K562 (cell line): ENCODE data around the gene VTI1B. TPM values are rescaled to one million over a fixed set of nuclear protein-coding genes. Genes with fewer than 3 reads are reported as not detected.

Experiments
- CBX1 ChIP-seq: sonication (generic); IDR thresholded peaks from 2 replicates; pipeline ENCODE4 v1.6.1; 2016; ENCODE audit warnings: antibody characterized with exemption, low read depth, mild to moderate bottlenecking
- CEBPB ChIP-seq: fragments of 450-650 bp; IDR thresholded peaks from 2 replicates; pipeline ENCODE4 v1.6.1; 2016; ENCODE audit warnings: missing genetic modification characterization, missing compliant biosample characterization
- E2F6 ChIP-seq, 2 experiments: IDR thresholded peaks; 2 replicates each; pipeline ENCODE4 v1.6.1; 2011; ENCODE audit warnings: borderline replicate concordance in 1 of 2, control low read depth in 1 of 2, low read depth in 1 of 2, low read length in 1 of 2, mild to moderate bottlenecking in 1 of 2, mixed read lengths in 1 of 2, moderate library complexity in 1 of 2; ENCODE audit not compliant: insufficient read depth in 1 of 2, insufficient read length in 1 of 2, poor library complexity in 1 of 2, severe bottlenecking in 1 of 2; ENCODE audit errors: extremely low read depth in 1 of 2
- EWSR1 ChIP-seq: fragments of 450-650 bp; IDR thresholded peaks from 2 replicates; pipeline ENCODE4 v1.6.1; 2018; ENCODE audit warnings: borderline replicate concordance, mild to moderate bottlenecking, low read depth, moderate library complexity; ENCODE audit not compliant: partially characterized antibody
- GMEB1 ChIP-seq: fragments of 250-450 bp; sonication (Bioruptor Pico); IDR thresholded peaks from 2 replicates; pipeline ENCODE4 v1.4.0; 2020; ENCODE audit warnings: mild to moderate bottlenecking
- GTF2B ChIP-seq: IDR thresholded peaks from 2 replicates; pipeline ENCODE4 v1.6.1; 2011; ENCODE audit not compliant: insufficient read length; ENCODE audit errors: extremely low read depth
- KLF13 ChIP-seq: fragments of 450-650 bp; IDR thresholded peaks from 2 replicates; pipeline ENCODE4 v1.6.1; 2016; ENCODE audit warnings: missing genetic modification characterization, low read depth, mild to moderate bottlenecking, missing compliant biosample characterization, moderate library complexity, borderline replicate concordance
- MBD1 ChIP-seq: fragments of 250-450 bp; sonication (Bioruptor Pico); IDR thresholded peaks from 2 replicates; pipeline ENCODE4 v1.8.0; 2022; ENCODE audit warnings: inconsistent platforms
- MEIS2 ChIP-seq: fragments of 450-650 bp; IDR thresholded peaks from 2 replicates; pipeline ENCODE4 v1.6.1; 2014; ENCODE audit warnings: mild to moderate bottlenecking; ENCODE audit not compliant: partially characterized antibody
- MTF1 ChIP-seq: fragments of 250-450 bp; sonication (Bioruptor Pico); IDR thresholded peaks from 2 replicates; pipeline ENCODE4 v1.9.0; 2021; ENCODE audit warnings: moderate library complexity, mild to moderate bottlenecking, inconsistent platforms, borderline replicate concordance
- PHB2 ChIP-seq: fragments of 450-650 bp; IDR thresholded peaks from 2 replicates; pipeline ENCODE4 v1.6.1; 2017; ENCODE audit warnings: low read depth
- PRDM10 ChIP-seq: fragments of 450-650 bp; IDR thresholded peaks from 2 replicates; pipeline ENCODE4 v1.6.1; 2018; ENCODE audit not compliant: partially characterized antibody
- PTTG1 ChIP-seq: fragments of 450-650 bp; IDR thresholded peaks from 2 replicates; pipeline ENCODE4 v1.6.1; 2016; ENCODE audit warnings: low read depth, mild to moderate bottlenecking, missing genetic modification characterization, missing compliant biosample characterization
- RBM22 ChIP-seq: fragments of 200-400 bp; formaldehyde crosslinking; IDR thresholded peaks from 2 replicates; pipeline ENCODE4 v1.6.1; 2018; ENCODE audit warnings: low read length, low read depth; ENCODE audit not compliant: poor library complexity, severe bottlenecking
- RUNX1 ChIP-seq: sonication (generic); IDR thresholded peaks from 2 replicates; pipeline ENCODE4 v1.6.1; 2016; ENCODE audit warnings: antibody characterized with exemption, low read depth
- SIRT6 ChIP-seq: IDR thresholded peaks from one replicate; pipeline ENCODE4 v1.6.1; 2012; ENCODE audit warnings: low read depth, mild to moderate bottlenecking, control low read depth, inconsistent platforms, low read length, moderate library complexity
- SMARCA5 ChIP-seq: fragments of 450-650 bp; IDR thresholded peaks from 2 replicates; pipeline ENCODE4 v1.6.1; 2016
- SMARCE1 ChIP-seq: fragments of 450-650 bp; IDR thresholded peaks from 2 replicates; pipeline ENCODE4 v1.7.1; 2016; ENCODE audit warnings: mild to moderate bottlenecking
- SOX6 ChIP-seq: fragments of 450-650 bp; IDR thresholded peaks from 2 replicates; pipeline ENCODE4 v1.6.1; 2014; ENCODE audit warnings: mild to moderate bottlenecking
- ZNF197 ChIP-seq: fragments of 200-800 bp; sonication (Bioruptor generic); IDR thresholded peaks from 2 replicates; pipeline ENCODE4 v1.6.1; 2016; ENCODE audit warnings: low read depth, missing genetic modification characterization, missing compliant biosample characterization
- polyA plus RNA-seq, 8 experiments: library from polyadenylated mRNA; depleted of rRNA in 4 of 8; stranded (reverse) in 5 of 8; unstranded in 3 of 8; fragments of >200 nt; fragmentation: Nextera tagmentation in 2 of 8; fragmentation: Illumina TruSeq in 1 of 8; extraction: Ambion mirVana in 2 of 8; extraction: Trizol in 1 of 8; gene quantifications; 2 replicates each; pipeline versions ENCODE4 v1.2.1 to v1.2.3, GENCODE V29; 2011 to 2014; ENCODE audit warnings: inconsistent platforms in 1 of 8, missing spikeins in 1 of 8
- total RNA-seq, 7 experiments: library from RNA; depleted of rRNA in 6 of 7; stranded (reverse); fragments of >200 nt in 6 of 7; fragmentation: Illumina TruSeq in 2 of 7; extraction: Trizol in 2 of 7; gene quantifications; 2 replicates each; pipeline versions ENCODE4 v1.2.1 to v1.2.3, GENCODE V29; 2011 to 2021; ENCODE audit warnings: low replicate concordance in 1 of 7

Gene VTI1B
- total and polyA plus RNA-seq, 9 of the 15 experiments (the other 6 are each of a cell fraction or from before 2014, with no cell fraction given) = 7.8 to 69.8 (median 50.1) TPM

- TF ChIP-seq GTF2B = no peak
- no peak for TF ChIP-seq MTF1 (CRISPR knock-in tag)
- TF ChIP-seq CEBPB (tag) = peak; percentile 97
- TF ChIP-seq PHB2 = no peak
- no peak for TF ChIP-seq RUNX1
- peak; percentile 18 for TF ChIP-seq MEIS2
- no peak for TF ChIP-seq PTTG1 (tag)
- TF ChIP-seq E2F6 (IDR thresholded peaks at IDR 0.05; ENCODE audit: borderline replicate concordance in 1 of 2, extremely low read depth in 1 of 2, insufficient read depth in 1 of 2, insufficient read length in 1 of 2, low read depth in 1 of 2, low read length in 1 of 2, poor library complexity in 1 of 2, severe bottlenecking in 1 of 2) = no peak
- TF ChIP-seq ZNF197 (CRISPR knock-in tag) = no peak
- TF ChIP-seq RBM22 = no peak
- no peak for TF ChIP-seq MBD1 (CRISPR knock-in tag)
- TF ChIP-seq GMEB1 (CRISPR knock-in tag) = no peak
- no peak for TF ChIP-seq SMARCA5
- TF ChIP-seq CBX1 = no peak
- TF ChIP-seq SMARCE1 = no peak
- no peak for TF ChIP-seq SIRT6
- no peak for TF ChIP-seq EWSR1
- TF ChIP-seq PRDM10 = peak; percentile 58
- no peak for TF ChIP-seq KLF13 (tag)
- no peak for TF ChIP-seq SOX6
Observed at GRCh38 chr14:67695394-67695949, 21.0 kb upstream of the VTI1B start, which contains the start of gene RDH11 (continued).
